ENCODE data around the gene COL23A1.

DNA sequence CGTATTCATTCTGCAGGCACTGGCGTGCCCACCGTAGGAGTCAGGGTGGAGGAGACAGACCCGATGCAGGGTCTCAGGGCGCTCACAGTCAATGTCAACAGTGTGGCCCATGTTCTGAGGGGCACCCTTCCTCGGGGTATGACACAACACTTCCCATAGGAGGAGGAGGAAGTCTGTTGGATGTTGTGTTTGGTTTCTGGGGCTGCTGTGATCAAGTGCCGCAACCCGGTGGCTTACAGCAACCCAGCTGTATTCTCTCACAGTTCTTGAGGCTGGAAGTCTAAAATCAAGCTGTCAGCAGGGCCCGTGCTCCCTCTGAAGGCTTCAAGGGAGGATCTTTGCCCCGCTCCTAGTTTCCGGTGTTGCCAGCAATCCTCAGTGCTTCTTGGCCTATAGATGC, 391.5 kb downstream of the COL23A1 start:
- TF ChIP-seq EZH2 (IDR thresholded peaks at IDR 0.05; ENCODE audit: borderline replicate concordance) (no peak), EZH2phosphoT487 (IDR thresholded peaks at IDR 0.05; ENCODE audit: low read depth, severe bottlenecking, unreplicated experiment) (no peak)
- TF ChIP-seq, protein P1, sequence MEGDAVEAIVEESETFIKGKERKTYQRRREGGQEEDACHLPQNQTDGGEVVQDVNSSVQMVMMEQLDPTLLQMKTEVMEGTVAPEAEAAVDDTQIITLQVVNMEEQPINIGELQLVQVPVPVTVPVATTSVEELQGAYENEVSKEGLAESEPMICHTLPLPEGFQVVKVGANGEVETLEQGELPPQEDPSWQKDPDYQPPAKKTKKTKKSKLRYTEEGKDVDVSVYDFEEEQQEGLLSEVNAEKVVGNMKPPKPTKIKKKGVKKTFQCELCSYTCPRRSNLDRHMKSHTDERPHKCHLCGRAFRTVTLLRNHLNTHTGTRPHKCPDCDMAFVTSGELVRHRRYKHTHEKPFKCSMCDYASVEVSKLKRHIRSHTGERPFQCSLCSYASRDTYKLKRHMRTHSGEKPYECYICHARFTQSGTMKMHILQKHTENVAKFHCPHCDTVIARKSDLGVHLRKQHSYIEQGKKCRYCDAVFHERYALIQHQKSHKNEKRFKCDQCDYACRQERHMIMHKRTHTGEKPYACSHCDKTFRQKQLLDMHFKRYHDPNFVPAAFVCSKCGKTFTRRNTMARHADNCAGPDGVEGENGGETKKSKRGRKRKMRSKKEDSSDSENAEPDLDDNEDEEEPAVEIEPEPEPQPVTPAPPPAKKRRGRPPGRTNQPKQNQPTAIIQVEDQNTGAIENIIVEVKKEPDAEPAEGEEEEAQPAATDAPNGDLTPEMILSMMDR (IDR thresholded peaks at IDR 0.05; ENCODE audit: poor library complexity), result no peak

All from hepatocyte (in vitro differentiated cells).